ENCODE data around the gene PCSK4.
A peak's percentile ranks its signal among the peaks of the same experiment; 100 is the strongest.

Gene PCSK4

DNA sequence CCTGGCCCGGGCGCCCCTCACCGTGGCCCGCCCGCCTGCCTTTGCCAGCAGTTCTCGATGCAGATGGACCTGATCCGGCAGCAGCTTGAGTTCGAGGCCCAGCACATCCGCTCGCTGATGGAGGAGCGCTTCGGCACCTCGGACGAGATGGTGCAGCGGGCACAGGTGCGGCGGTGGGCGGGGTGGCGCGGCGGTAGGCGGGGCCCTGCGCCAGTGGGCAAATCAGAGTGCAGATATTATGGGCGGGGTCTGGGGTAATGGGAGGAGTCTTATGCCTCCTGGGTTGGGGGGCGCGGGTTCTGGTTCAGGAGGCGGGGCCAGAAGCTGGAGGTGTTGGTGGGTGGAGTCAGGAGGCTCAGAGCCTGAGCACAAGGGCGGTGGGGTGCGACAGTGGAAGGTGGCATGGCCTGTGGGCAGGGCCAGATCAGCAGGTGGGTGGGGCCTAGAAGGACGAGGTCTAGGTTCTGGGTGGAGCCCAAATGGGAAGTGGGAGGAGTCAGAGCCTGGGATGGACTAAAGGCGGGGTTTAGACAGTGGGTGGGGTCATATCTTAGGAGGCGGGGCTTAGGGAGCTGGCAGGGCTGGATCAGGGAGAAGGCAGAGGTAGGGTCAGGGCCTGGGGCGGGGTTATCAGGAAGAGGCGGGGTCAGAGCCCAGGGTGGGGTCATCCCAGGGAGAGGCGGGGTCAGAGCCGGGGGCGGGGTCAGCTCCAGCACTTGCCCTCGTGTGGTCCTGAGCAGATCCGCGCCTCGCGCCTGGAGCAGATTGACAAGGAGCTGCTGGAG is 34.6 kb downstream of the PCSK4 start:
- POLR2A ChIA-PET = interaction anchor here (1.4 to 1.5 kb wide), 2 partner anchors 11 to 187 kb away, joined by 3 to 6 read pairs; partner anchors contain the start of gene CIRBP
- DNase-seq (ENCODE audit: extremely low spot score) = peak; percentile 96
- TF ChIP-seq FOXM1 (IDR thresholded peaks at IDR 0.05; ENCODE audit: borderline replicate concordance) (no peak), BHLHE40 (IDR thresholded peaks at IDR 0.05; ENCODE audit: borderline replicate concordance) (no peak), HDGF (IDR thresholded peaks at IDR 0.05; ENCODE audit: borderline replicate concordance) (0 out of 2 replicates have a peak, but pooled peaks have one; percentile 14), FOXK2 (IDR thresholded peaks at IDR 0.05) (no peak), CTBP1 (IDR thresholded peaks at IDR 0.05; ENCODE audit: borderline replicate concordance) (no peak)
- CTCF ChIA-PET = interaction anchor here (0.5 kb wide), 1 partner anchor 342 kb away, joined by 3 read pairs; no protein-coding TSS in a partner anchor

GRCh38 chr19:1455002-1455335 is 35.2 kb downstream of the PCSK4 start:
- POLR2A ChIA-PET = interaction anchor here (1.1 to 1.5 kb wide), 3 partner anchors 12 to 186 kb away, joined by 3 to 6 read pairs (median 3); partner anchors contain the start of gene CIRBP
- TF ChIP-seq LEF1 (IDR thresholded peaks at IDR 0.05; ENCODE audit: borderline replicate concordance) (no peak), NFRKB (IDR thresholded peaks at IDR 0.05) (no peak), ELF4 (IDR thresholded peaks at IDR 0.05) (no peak), ZNF384 (IDR thresholded peaks at IDR 0.05) (no peak), ARNT (IDR thresholded peaks at IDR 0.05) (no peak), FOXA1 (IDR thresholded peaks at IDR 0.05) (no peak), HDGF (IDR thresholded peaks at IDR 0.05; ENCODE audit: borderline replicate concordance) (no peak), SUZ12 (IDR thresholded peaks at IDR 0.05) (no peak), FOXM1 (IDR thresholded peaks at IDR 0.05; ENCODE audit: borderline replicate concordance) (no peak), PKNOX1 (IDR thresholded peaks at IDR 0.05) (no peak), L3MBTL2 (conservative IDR thresholded peaks at IDR 0.05) (no peak; the same call in 1 of the 2 replicates), FOXK2 (IDR thresholded peaks at IDR 0.05) (no peak), CTBP1 (IDR thresholded peaks at IDR 0.05; ENCODE audit: borderline replicate concordance) (no peak), SP1 (IDR thresholded peaks at IDR 0.05) (no peak), TARDBP (IDR thresholded peaks at IDR 0.05) (no peak), BHLHE40 (IDR thresholded peaks at IDR 0.05; ENCODE audit: borderline replicate concordance) (no peak)
- DNase-seq (ENCODE audit: extremely low spot score) = no peak
- CTCF ChIA-PET = interaction anchor here (2.0 kb wide), 1 partner anchor 10 kb away, joined by 9 read pairs; no protein-coding TSS in a partner anchor

DNA sequence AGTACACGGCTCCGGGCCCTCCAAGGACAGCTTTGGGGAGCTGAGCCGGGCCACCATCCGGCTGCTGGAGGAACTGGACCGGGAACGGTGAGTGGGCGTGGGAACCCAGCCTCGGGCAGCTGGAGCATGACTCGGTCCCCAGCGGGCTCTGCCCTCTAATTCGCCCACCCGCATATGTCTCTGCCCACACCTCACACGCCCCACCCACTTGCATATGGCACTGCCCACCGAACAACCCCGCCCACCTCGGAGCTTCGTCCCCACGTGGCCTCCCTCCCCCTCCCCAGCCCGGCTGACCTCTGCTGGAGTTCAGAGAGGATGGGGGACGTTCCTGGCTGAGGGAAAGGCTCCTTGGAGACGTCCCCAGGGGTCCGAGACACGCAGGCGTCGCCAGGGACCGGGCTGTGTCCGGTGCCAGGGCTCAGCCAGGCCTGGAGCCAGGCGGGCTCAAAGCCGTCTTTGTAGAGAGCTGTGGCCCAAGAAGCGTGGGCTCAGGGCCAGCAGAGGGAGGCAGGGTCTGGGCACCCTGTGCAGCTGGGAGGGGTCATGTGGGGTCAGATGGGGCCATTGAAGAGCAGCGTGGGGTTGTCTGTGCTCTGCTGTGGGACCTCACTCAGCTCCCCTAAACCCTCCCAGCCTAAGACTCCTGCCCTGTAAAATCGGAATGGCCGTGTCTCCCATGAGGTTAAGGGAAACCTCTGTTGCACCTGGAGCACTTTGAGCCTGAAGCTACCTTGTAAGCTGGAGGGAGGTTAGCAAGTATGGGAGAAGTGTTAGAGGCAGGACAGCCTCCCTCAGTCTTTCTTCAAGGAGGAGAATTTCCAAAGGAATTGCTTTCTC is 36.4 kb downstream of the PCSK4 start:
- ChIA-PET POLR2A (interaction anchor here (1.1 to 1.9 kb wide), 3 partner anchors 9 to 185 kb away, joined by 3 to 6 read pairs (median 3); partner anchors contain the start of gene CIRBP), CTCF (interaction anchor here (0.8 to 2.0 kb wide), 3 partner anchors 9 to 51 kb away, joined by 3 to 9 read pairs (median 3); no protein-coding TSS in a partner anchor)
- DNase-seq (ENCODE audit: extremely low spot score) = no peak
- TF ChIP-seq FOXA1 (IDR thresholded peaks at IDR 0.05) (no peak), L3MBTL2 (conservative IDR thresholded peaks at IDR 0.05) (peak; percentile 80)

- no peak for DNase-seq (ENCODE audit: extremely low spot score)
- ChIA-PET POLR2A (interaction anchor here (1.2 to 1.9 kb wide), 2 partner anchors 9 to 184 kb away, joined by 3 to 6 read pairs; partner anchors contain the start of gene CIRBP), CTCF (interaction anchor here (2.0 kb wide), 1 partner anchor 8 kb away, joined by 9 read pairs; no protein-coding TSS in a partner anchor)
- TF ChIP-seq NFRKB (IDR thresholded peaks at IDR 0.05) = no peak
- no peak for TF ChIP-seq FOXM1 (IDR thresholded peaks at IDR 0.05; ENCODE audit: borderline replicate concordance)
- TF ChIP-seq ELF4 (IDR thresholded peaks at IDR 0.05) = no peak
- TF ChIP-seq BHLHE40 (IDR thresholded peaks at IDR 0.05; ENCODE audit: borderline replicate concordance) = no peak
- TF ChIP-seq CTBP1 (IDR thresholded peaks at IDR 0.05; ENCODE audit: borderline replicate concordance) = no peak
- TF ChIP-seq L3MBTL2 (conservative IDR thresholded peaks at IDR 0.05) = no peak
- no peak for TF ChIP-seq ZNF384 (IDR thresholded peaks at IDR 0.05)
- no peak for TF ChIP-seq FOXA1 (IDR thresholded peaks at IDR 0.05)
- TF ChIP-seq FOXK2 (IDR thresholded peaks at IDR 0.05) = no peak
- no peak for TF ChIP-seq SUZ12 (IDR thresholded peaks at IDR 0.05)
- TF ChIP-seq LEF1 (IDR thresholded peaks at IDR 0.05; ENCODE audit: borderline replicate concordance) = no peak
- no peak for TF ChIP-seq ARNT (IDR thresholded peaks at IDR 0.05)
- no peak for TF ChIP-seq TARDBP (IDR thresholded peaks at IDR 0.05)
Measured at GRCh38 chr19:1452802-1453524, 37.2 kb downstream of the PCSK4 start.

DNA sequence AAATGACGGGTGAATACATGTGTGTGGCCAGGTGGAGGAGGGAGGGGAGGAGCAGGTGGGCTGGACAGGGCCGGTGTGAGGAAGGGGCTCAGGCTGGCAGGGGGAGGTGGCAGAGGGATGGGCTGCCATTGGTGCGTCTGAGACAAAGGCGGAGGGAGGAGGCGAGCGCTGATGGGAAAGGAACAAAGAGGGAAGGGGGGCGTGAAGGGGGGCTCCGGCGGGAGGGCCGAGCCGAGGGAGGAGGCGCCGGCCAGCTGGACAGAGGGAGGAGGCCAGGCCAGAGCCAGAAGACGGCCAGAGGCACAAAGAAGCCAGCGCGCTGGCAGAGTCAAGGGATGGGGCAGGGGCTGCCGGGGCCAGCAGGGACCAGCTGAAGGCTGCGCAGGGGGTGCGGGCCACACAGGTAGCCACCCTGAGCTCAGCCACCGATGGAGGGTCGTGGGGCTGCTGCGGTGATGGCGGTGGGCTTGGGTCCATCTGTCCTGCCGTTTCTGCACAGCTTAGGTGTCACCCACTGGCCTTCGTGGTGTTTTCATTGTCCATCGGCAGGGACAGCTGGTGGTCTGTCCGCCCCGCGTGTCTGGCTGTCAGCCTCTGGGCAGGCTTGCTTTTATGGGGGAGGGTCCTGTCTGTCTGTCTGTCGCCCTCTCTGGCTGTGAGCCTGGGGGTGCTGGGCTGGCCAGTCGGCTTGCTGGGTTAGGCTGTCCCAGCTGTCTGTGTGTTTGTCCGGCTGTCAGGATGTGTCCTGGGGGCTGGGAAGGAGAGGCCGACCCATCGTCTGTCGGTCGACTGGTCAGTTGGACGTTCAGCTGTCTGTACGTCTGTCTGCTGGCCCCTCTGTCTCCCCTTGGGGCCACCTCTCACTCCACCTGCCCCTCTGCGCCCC is 38.0 kb downstream of the PCSK4 start:
- ChIA-PET CTCF (no interaction called here), POLR2A (interaction anchor here (0.7 to 1.9 kb wide), 3 partner anchors 8 to 183 kb away, joined by 3 to 6 read pairs (median 4); partner anchors contain the start of gene CIRBP)
- TF ChIP-seq ARNT (IDR thresholded peaks at IDR 0.05) = no peak
- TF ChIP-seq NFRKB (IDR thresholded peaks at IDR 0.05) = no peak
- TF ChIP-seq SP1 (IDR thresholded peaks at IDR 0.05) = no peak
- no peak for TF ChIP-seq HDGF (IDR thresholded peaks at IDR 0.05; ENCODE audit: borderline replicate concordance)
- DNase-seq (ENCODE audit: extremely low spot score) = no peak
